NB4 (cell line): ENCODE results near the gene SMIM35.

Source experiments
- CTCF ChIP-seq: IDR thresholded peaks from one replicate; pipeline ENCODE4 v1.5.1; 2012; ENCODE audit warnings: low read depth, low read length
- POLR2A ChIP-seq: IDR thresholded peaks from 2 replicates; pipeline ENCODE4 v1.6.1; 2011; ENCODE audit warnings: mild to moderate bottlenecking; ENCODE audit not compliant: insufficient read length; ENCODE audit errors: extremely low read depth

DNA sequence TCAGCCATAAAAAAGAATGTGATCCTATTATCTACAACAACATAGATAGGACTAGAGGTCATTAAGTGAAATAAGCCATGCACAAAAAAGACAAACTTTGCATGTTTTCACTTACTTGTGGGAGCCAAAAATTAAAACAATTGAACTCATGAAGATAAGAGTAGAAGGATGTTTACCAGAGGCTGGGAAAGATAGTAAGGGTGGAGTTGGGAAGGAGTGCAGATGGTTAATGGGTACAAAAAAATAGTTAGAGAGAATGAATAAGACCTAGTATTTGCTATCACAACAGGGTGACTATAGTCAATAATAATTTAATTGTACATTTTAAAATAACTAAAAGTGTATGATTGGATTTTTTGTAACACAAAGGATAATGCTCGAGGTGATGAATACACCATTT is 127.8 kb downstream of the SMIM35 start:
- no peak for TF ChIP-seq POLR2A
- no peak for TF ChIP-seq CTCF
